OCI-LY1 (cell line): ENCODE data around the gene EPHX1.

Source experiments
- H2AFZ ChIP-seq: fragments of 200-600 bp; sonication (generic), shearing (Covaris generic); 2 replicates; pipeline ENCODE4 v1.6.0; 2014; ENCODE audit warnings: antibody characterized with exemption, mild to moderate bottlenecking, low read length
- H3F3A ChIP-seq: fragments of 200-600 bp; sonication (generic), shearing (Covaris generic); 2 replicates; pipeline ENCODE4 v1.6.0; 2014; ENCODE audit warnings: mild to moderate bottlenecking, antibody characterized with exemption, low read length, moderate library complexity; ENCODE audit not compliant: insufficient read depth
- H3K27ac ChIP-seq: fragments of 200-600 bp; sonication (generic); 2 replicates; pipeline ENCODE4 v1.5.1; 2014; ENCODE audit warnings: low read length, mixed run types, mild to moderate bottlenecking, low read depth; ENCODE audit not compliant: poor library complexity, severe bottlenecking
- H3K27me3 ChIP-seq: fragments of 200-600 bp; sonication (generic); 2 replicates; pipeline ENCODE4 v1.6.0; 2014; ENCODE audit warnings: antibody characterized with exemption, mild to moderate bottlenecking, low read length, moderate library complexity; ENCODE audit not compliant: insufficient read depth
- H3K36me3 ChIP-seq: fragments of 200-600 bp; sonication (generic); 2 replicates; pipeline ENCODE4 v1.6.1; 2014; ENCODE audit warnings: mild to moderate bottlenecking, antibody characterized with exemption, low read length, moderate library complexity, mixed read lengths; ENCODE audit not compliant: insufficient read depth
- H3K4me1 ChIP-seq: fragments of 200-600 bp; sonication (generic); 2 replicates; pipeline ENCODE4 v1.5.1; 2014; ENCODE audit warnings: mild to moderate bottlenecking, low read length, moderate library complexity; ENCODE audit not compliant: insufficient read depth, severe bottlenecking
- H3K4me2 ChIP-seq: fragments of 200-600 bp; sonication (generic), shearing (Covaris generic); 2 replicates; pipeline ENCODE4 v1.6.1; 2014; ENCODE audit warnings: low read length
- H3K4me3 ChIP-seq: fragments of 200-600 bp; sonication (generic); 2 replicates; pipeline ENCODE4 v1.5.1; 2014; ENCODE audit warnings: low read length, low read depth, mild to moderate bottlenecking, mixed read lengths; ENCODE audit not compliant: poor library complexity, severe bottlenecking
- H3K79me2 ChIP-seq: fragments of 200-600 bp; shearing (Covaris generic); 2 replicates; pipeline ENCODE4 v1.6.1; 2016; ENCODE audit warnings: mixed run types, low read length, mixed read lengths; ENCODE audit not compliant: insufficient read depth
- H3K9ac ChIP-seq: fragments of 200-600 bp; sonication (generic), shearing (Covaris generic); 2 replicates; pipeline ENCODE4 v1.6.1; 2014; ENCODE audit warnings: mild to moderate bottlenecking, low read length, mixed read lengths
- H3K9me2 ChIP-seq: fragments of 200-600 bp; sonication (generic), shearing (Covaris generic); 2 replicates; pipeline ENCODE4 v1.6.1; 2014; ENCODE audit warnings: low read depth, mild to moderate bottlenecking, low read length, mixed read lengths
- H3K9me3 ChIP-seq: fragments of 200-600 bp; shearing (Covaris generic); 2 replicates; pipeline ENCODE4 v1.6.1; 2014; ENCODE audit warnings: low read length, mixed read lengths
- H4K20me1 ChIP-seq: fragments of 200-600 bp; sonication (generic), shearing (Covaris generic); 2 replicates; pipeline ENCODE4 v1.6.0; 2016; ENCODE audit warnings: mild to moderate bottlenecking, low read length; ENCODE audit not compliant: insufficient read depth
- CTCF ChIP-seq: fragments of 200-600 bp; sonication (generic), shearing (Covaris generic); IDR thresholded peaks from 2 replicates; pipeline ENCODE4 v1.5.1; 2017; ENCODE audit warnings: mild to moderate bottlenecking, antibody characterized with exemption, low read length, moderate library complexity, mixed read lengths
- EZH2 ChIP-seq: fragments of 200-600 bp; sonication (generic), shearing (Covaris generic); IDR thresholded peaks from 2 replicates; pipeline ENCODE4 v1.8.0; 2017; ENCODE audit warnings: borderline replicate concordance, mixed run types, mild to moderate bottlenecking, antibody characterized with exemption, low read length, moderate library complexity, mixed read lengths

The EPHX1 gene

GRCh38 chr1:225762444-225762843 lies 47.5 kb upstream of the EPHX1 start:
- H3K4me3 ChIP-seq: no peak overlapping the region
- no peak overlapping the region for H3K4me2 ChIP-seq
- H3K9me3 ChIP-seq: no peaks in the 10 kb centered on the region
- TF ChIP-seq CTCF: no peak
- no peak for TF ChIP-seq EZH2
- no peaks in the 10 kb centered on the region; the same call in 1 of the 2 replicates for H3K27me3 ChIP-seq
- no peaks in the 10 kb centered on the region for H3K79me2 ChIP-seq
- no peak overlapping the region for H3K9ac ChIP-seq
- H3K27ac ChIP-seq: no peak overlapping the region
- no peaks in the 10 kb centered on the region for H3K9me2 ChIP-seq
- no peak overlapping the region for H2AFZ ChIP-seq
- no peaks in the 10 kb centered on the region for H3K36me3 ChIP-seq
- H4K20me1 ChIP-seq: no peaks in the 10 kb centered on the region
- H3K4me1 ChIP-seq: no peaks in the 10 kb centered on the region
- no peaks in the 10 kb centered on the region for H3F3A ChIP-seq

- Histone ChIP-seq H3K9ac (no peak overlapping the region), H3K4me2 (no peak overlapping the region), H3K79me2 (no peaks in the 10 kb centered on the region), H3K27ac (no peak overlapping the region), H3K4me1 (no peaks in the 10 kb centered on the region), H3K9me2 (no peaks in the 10 kb centered on the region), H4K20me1 (no peaks in the 10 kb centered on the region), H3K27me3 (no peaks in the 10 kb centered on the region; the same call in 1 of the 2 replicates), H3K4me3 (no peak overlapping the region), H2AFZ (no peak overlapping the region), H3K9me3 (no peaks in the 10 kb centered on the region), H3K36me3 (no peaks in the 10 kb centered on the region), H3F3A (no peaks in the 10 kb centered on the region)
- no peak for TF ChIP-seq EZH2
- TF ChIP-seq CTCF: no peak
Measured at GRCh38 chr1:225763716-225764548, 46.0 kb upstream of the EPHX1 start.

GRCh38 chr1:225765982-225766674 lies 43.8 kb upstream of the EPHX1 start:
- no peaks in the 10 kb centered on the region; the same call in 1 of the 2 replicates for H3K27me3 ChIP-seq
- no peak overlapping the region for H2AFZ ChIP-seq
- H4K20me1 ChIP-seq: no peaks in the 10 kb centered on the region
- H3K79me2 ChIP-seq: no peaks in the 10 kb centered on the region
- H3K4me3 ChIP-seq: no peak overlapping the region
- no peaks in the 10 kb centered on the region for H3K4me1 ChIP-seq
- no peaks in the 10 kb centered on the region for H3K9me2 ChIP-seq
- H3F3A ChIP-seq: no peaks in the 10 kb centered on the region
- no peak overlapping the region for H3K4me2 ChIP-seq
- H3K9ac ChIP-seq: no peak overlapping the region
- no peaks in the 10 kb centered on the region for H3K9me3 ChIP-seq
- H3K36me3 ChIP-seq: no peaks in the 10 kb centered on the region
- no peak for TF ChIP-seq CTCF
- H3K27ac ChIP-seq: no peak overlapping the region
